Muscle of leg (tissue), 11 donors: ENCODE measurements around the gene TTC23L. TPM values are rescaled to one million over a fixed set of nuclear protein-coding genes. Genes with fewer than 3 reads are reported as not detected.

Experiments used
- DNase-seq: peaks from one replicate; pipeline ENCODE4 v3.0.0; 2013
- H3K27ac ChIP-seq: one replicate; pipeline ENCODE4 v1.5.1; 2013; ENCODE audit warnings: mild to moderate bottlenecking, low read length, control low read depth
- H3K27me3 ChIP-seq: one replicate; pipeline ENCODE4 v1.6.1; 2013; ENCODE audit warnings: low read length; ENCODE audit not compliant: control insufficient read depth, insufficient read depth
- H3K36me3 ChIP-seq: one replicate; pipeline ENCODE4 v1.6.1; 2013; ENCODE audit warnings: low read length; ENCODE audit not compliant: control insufficient read depth, insufficient read depth
- H3K4me1 ChIP-seq: one replicate; pipeline ENCODE4 v1.6.1; 2013; ENCODE audit warnings: low read length; ENCODE audit not compliant: control insufficient read depth, insufficient read depth
- H3K4me3 ChIP-seq: one replicate; pipeline ENCODE4 v1.5.1; 2013; ENCODE audit warnings: low read length, control low read depth
- H3K9me3 ChIP-seq: replicated peaks from 2 replicates; pipeline ENCODE4 v1.6.1; 2013; ENCODE audit warnings: low read depth, low read length; ENCODE audit not compliant: control insufficient read depth
- WGBS: methylation state at CpG from one replicate; pipeline ENCODE4 v1.1.5; 2013; ENCODE audit warnings: missing lambda C conversion rate; ENCODE audit not compliant: insufficient coverage; 5-methylcytosine and 5-hydroxymethylcytosine counted together
- polyA plus RNA-seq, 8 donors: library from polyadenylated mRNA; unstranded; fragments of 120-200 nt; gene quantifications; one replicate each; pipeline versions ENCODE4 v1.2.1 to v1.2.3, GENCODE V29; 2013; ENCODE audit warnings: inconsistent platforms in 1 of 8, low replicate concordance in 1 of 8; ENCODE audit not compliant: insufficient read length in 8 of 8, insufficient read depth in 1 of 8
- total RNA-seq: library from RNA; stranded (reverse); fragments of 120-200 nt; gene quantifications from one replicate; pipeline ENCODE4 v1.2.4, GENCODE V29; 2013

Gene TTC23L
- total and polyA plus RNA-seq, 9 donors, result 0.12 to 0.68 (median 0.22) TPM

DNA sequence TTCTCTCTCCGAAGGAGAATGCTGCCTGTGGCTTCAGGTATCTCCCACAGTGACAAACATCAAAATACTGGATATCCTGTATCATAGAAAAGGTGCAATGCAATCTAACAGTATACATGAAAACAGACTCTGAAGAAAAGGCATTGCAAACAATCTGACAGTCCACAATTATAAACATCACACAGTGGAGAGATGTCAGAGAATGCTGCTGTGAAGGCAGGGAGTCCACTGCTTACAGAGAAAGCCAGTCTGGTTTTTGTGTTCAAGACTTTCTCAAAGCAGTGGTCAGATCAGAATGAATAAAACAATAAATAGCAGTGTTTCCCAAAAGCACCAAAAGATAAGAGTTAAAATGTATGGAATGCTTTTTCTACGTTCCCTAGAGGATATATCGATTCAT lies 28.7 kb downstream of the TTC23L start:
- H3K27me3 ChIP-seq, result no peaks in the 10 kb centered on the region
- DNase-seq, result no peak
- H3K4me1 ChIP-seq, result no peaks in the 10 kb centered on the region
- no peak overlapping the region for H3K4me3 ChIP-seq
- H3K9me3 ChIP-seq, result no peaks in the 10 kb centered on the region
- no peak overlapping the region for H3K27ac ChIP-seq
- H3K36me3 ChIP-seq, result no peaks in the 10 kb centered on the region
- no CpG with 5 or more reads among the region's 3 CpGs for WGBS

- Histone ChIP-seq H3K36me3 (no peaks in the 10 kb centered on the region), H3K27ac (no peak overlapping the region), H3K27me3 (no peaks in the 10 kb centered on the region), H3K4me1 (no peaks in the 10 kb centered on the region), H3K4me3 (no peak overlapping the region), H3K9me3 (no peaks in the 10 kb centered on the region)
- no peak for DNase-seq
- 100% methylated on average over 1 of the region's 1 CpG for WGBS
These were observed 29.8 kb downstream of the TTC23L start for GRCh38 chr5:34868791-34869190.

- no CpG with 5 or more reads among the region's 1 CpG for WGBS
- no peak for DNase-seq
These were observed 30.3 kb downstream of the TTC23L start for GRCh38 chr5:34869256-34869655.

GRCh38 chr5:34870382-34870781 lies 31.4 kb downstream of the TTC23L start:
- H3K4me1 ChIP-seq, result no peaks in the 10 kb centered on the region
- no peaks in the 10 kb centered on the region for H3K9me3 ChIP-seq
- H3K27ac ChIP-seq, result no peak overlapping the region
- no peaks in the 10 kb centered on the region for H3K27me3 ChIP-seq
- no peak for DNase-seq
- no CpG with 5 or more reads among the region's 2 CpGs for WGBS
- no peak overlapping the region for H3K4me3 ChIP-seq
- H3K36me3 ChIP-seq, result no peaks in the 10 kb centered on the region

More at GRCh38 chr5:34869256-34869655, 30.3 kb downstream of the TTC23L start:
- H3K27ac ChIP-seq, result no peak overlapping the region
- H3K9me3 ChIP-seq, result no peaks in the 10 kb centered on the region
- no peaks in the 10 kb centered on the region for H3K36me3 ChIP-seq
- no peaks in the 10 kb centered on the region for H3K27me3 ChIP-seq
- no peak overlapping the region for H3K4me3 ChIP-seq
- no peaks in the 10 kb centered on the region for H3K4me1 ChIP-seq

GRCh38 chr5:34876275-34876674 lies 37.3 kb downstream of the TTC23L start:
- Histone ChIP-seq H3K27me3 (no peaks in the 10 kb centered on the region), H3K27ac (no peak overlapping the region), H3K4me3 (no peak overlapping the region), H3K9me3 (peaks cover 8% of the 10 kb centered on the region), H3K36me3 (no peaks in the 10 kb centered on the region), H3K4me1 (no peaks in the 10 kb centered on the region)
- no peak for DNase-seq

DNA sequence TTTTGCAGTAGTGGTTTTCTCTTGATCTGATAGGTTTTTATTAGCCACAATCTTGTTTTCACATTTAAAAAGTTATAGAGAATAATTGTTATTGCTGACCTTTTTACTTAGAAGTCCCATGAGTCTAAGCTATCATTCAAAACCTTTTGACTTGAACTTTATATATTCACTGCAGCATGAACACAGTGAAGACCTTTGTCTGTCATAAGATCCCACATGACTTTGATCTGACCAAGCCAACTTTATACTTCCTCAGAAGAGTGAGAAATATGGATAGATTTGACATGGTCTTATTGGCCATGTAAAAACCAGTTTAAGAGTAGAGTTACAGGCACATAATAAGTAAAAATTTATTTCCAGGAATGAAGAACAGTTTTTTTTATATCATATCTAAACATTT lies 42.3 kb downstream of the TTC23L start:
- Histone ChIP-seq H3K36me3 (no peaks in the 10 kb centered on the region), H3K4me3 (no peak overlapping the region), H3K9me3 (peaks cover 6% of the 10 kb centered on the region), H3K4me1 (no peaks in the 10 kb centered on the region), H3K27ac (no peak overlapping the region), H3K27me3 (no peaks in the 10 kb centered on the region)
- DNase-seq, result no peak

GRCh38 chr5:34886392-34887119 lies 47.6 kb downstream of the TTC23L start:
- H3K9me3 ChIP-seq, result no peaks in the 10 kb centered on the region
- DNase-seq, result no peak

DNA sequence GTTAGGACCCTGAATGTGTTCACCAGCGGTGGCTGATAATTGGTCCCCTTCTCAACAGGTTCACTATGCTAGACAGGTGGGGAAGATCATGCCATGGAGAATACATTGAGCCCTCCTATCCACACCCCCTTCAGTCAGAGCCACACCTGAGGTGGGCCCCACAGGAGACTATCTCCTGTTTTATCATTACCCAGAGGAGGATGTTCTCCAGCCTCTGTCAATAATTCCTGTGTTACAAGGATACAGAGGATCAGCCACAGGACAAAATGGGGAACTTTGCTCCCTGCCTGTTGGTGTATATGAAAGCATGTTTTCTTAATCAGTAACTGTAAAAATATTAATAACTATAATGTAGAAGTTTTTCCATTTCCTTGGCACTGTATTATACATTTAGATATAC lies 50.4 kb downstream of the TTC23L start:
- no CpG with 5 or more reads among the region's 1 CpG for WGBS
- H3K36me3 ChIP-seq, result no peaks in the 10 kb centered on the region
- DNase-seq, result no peak
- no peak overlapping the region for H3K27ac ChIP-seq
- no peaks in the 10 kb centered on the region for H3K4me1 ChIP-seq
- H3K27me3 ChIP-seq, result no peaks in the 10 kb centered on the region
- no peak overlapping the region for H3K4me3 ChIP-seq
- no peaks in the 10 kb centered on the region for H3K9me3 ChIP-seq

More at GRCh38 chr5:34886392-34887119, 47.6 kb downstream of the TTC23L start:
- Histone ChIP-seq H3K4me1 (no peaks in the 10 kb centered on the region), H3K4me3 (no peak overlapping the region), H3K27ac (no peak overlapping the region), H3K27me3 (no peaks in the 10 kb centered on the region), H3K36me3 (no peaks in the 10 kb centered on the region)
- 88% methylated on average over 1 of the region's 3 CpGs for WGBS

GRCh38 chr5:34891981-34892380 lies 53.0 kb downstream of the TTC23L start:
- 21% methylated on average over 2 of the region's 5 CpGs for WGBS
- no peak overlapping the region for H3K4me3 ChIP-seq
- no peaks in the 10 kb centered on the region for H3K27me3 ChIP-seq
- peak; percentile 98 for DNase-seq
- no peaks in the 10 kb centered on the region for H3K9me3 ChIP-seq
- H3K27ac ChIP-seq, result peak overlapping the region; percentile 52
- H3K4me1 ChIP-seq, result no peaks in the 10 kb centered on the region
- H3K36me3 ChIP-seq, result no peaks in the 10 kb centered on the region

DNA sequence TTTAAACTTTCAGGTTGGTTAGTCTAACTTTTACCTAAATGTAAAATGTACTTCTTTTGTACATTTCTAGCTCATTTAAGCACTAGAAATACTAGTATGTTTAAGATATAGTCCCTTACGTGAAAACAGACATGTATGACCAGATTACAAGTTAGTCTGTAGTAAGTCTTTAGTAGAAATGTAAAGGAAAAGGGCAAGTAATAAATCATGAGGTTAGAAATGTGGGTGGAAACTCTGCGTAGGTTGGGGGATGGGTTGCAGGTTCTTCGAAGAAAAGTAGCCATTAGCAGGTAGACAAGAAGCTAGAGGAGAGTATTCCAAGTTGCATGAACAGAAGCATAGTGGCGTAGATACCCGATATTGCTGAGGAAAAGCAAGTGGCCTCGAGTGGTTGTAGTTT lies 53.5 kb downstream of the TTC23L start:
- H3K4me1 ChIP-seq, result no peaks in the 10 kb centered on the region
- no peaks in the 10 kb centered on the region for H3K36me3 ChIP-seq
- H3K4me3 ChIP-seq, result no peak overlapping the region
- peak overlapping the region; percentile 52 for H3K27ac ChIP-seq
- no peaks in the 10 kb centered on the region for H3K9me3 ChIP-seq
- 73% methylated on average over 6 of the region's 6 CpGs for WGBS
- no peak for DNase-seq
- no peaks in the 10 kb centered on the region for H3K27me3 ChIP-seq

- DNase-seq, result no peak
- peaks cover 2% of the 10 kb centered on the region for H3K36me3 ChIP-seq
- H3K4me1 ChIP-seq, result no peaks in the 10 kb centered on the region
- no peaks in the 10 kb centered on the region for H3K27me3 ChIP-seq
- WGBS, result no CpG with 5 or more reads among the region's 1 CpG
- H3K27ac ChIP-seq, result no peak overlapping the region
- no peak overlapping the region for H3K4me3 ChIP-seq
- H3K9me3 ChIP-seq, result no peaks in the 10 kb centered on the region
These were observed 55.8 kb downstream of the TTC23L start for GRCh38 chr5:34894716-34895115.
